COLO668 (cell line): ENCODE results near the gene CPT1C.

ENCODE experiments used
- DNase-seq: peaks from one replicate; lab custom pipeline; 2025; ENCODE audit not compliant: unreplicated experiment; lab: John Stamatoyannopoulos, UW

CPT1C gene

GRCh38 chr19:49690656-49691242 is at the start of gene CPT1C:
Gene CPT1C (plus strand): TSS chr19:49691116. CDS start chr19:49692253, 1,137 bp downstream.
- DNase-seq = peak; percentile 88

GRCh38 chr19:49641688-49642491 is 49.0 kb upstream of the CPT1C start, which contains the start of gene SCAF1:
Gene SCAF1 (plus strand): TSS chr19:49642209. CDS start chr19:49645027, 2,818 bp downstream.
- DNase-seq = peak; percentile 99

- no peak for DNase-seq
These were observed 48.4 kb upstream of the CPT1C start for GRCh38 chr19:49642492-49643035.

- DNase-seq = no peak
These were observed 47.5 kb upstream of the CPT1C start for GRCh38 chr19:49643466-49643865.

GRCh38 chr19:49645592-49645991 is 45.3 kb upstream of the CPT1C start:
- no peak for DNase-seq

- DNase-seq = no peak
These were observed 44.9 kb upstream of the CPT1C start for GRCh38 chr19:49645995-49646394.

- no peak for DNase-seq
These were observed 44.3 kb upstream of the CPT1C start for GRCh38 chr19:49646586-49646985.

- DNase-seq = no peak
These were observed 39.7 kb upstream of the CPT1C start for GRCh38 chr19:49651029-49651819.

- DNase-seq = no peak
These were observed 38.9 kb upstream of the CPT1C start for GRCh38 chr19:49651820-49652550.

- DNase-seq = no peak
These were observed 38.1 kb upstream of the CPT1C start for GRCh38 chr19:49652551-49653465.

- DNase-seq = no peak
These were observed 37.5 kb upstream of the CPT1C start for GRCh38 chr19:49653466-49653806.

GRCh38 chr19:49654581-49654980 is 36.3 kb upstream of the CPT1C start:
- DNase-seq = no peak

GRCh38 chr19:49655570-49656455 is 35.1 kb upstream of the CPT1C start:
- no peak for DNase-seq

- no peak for DNase-seq
These were observed 34.3 kb upstream of the CPT1C start for GRCh38 chr19:49656456-49657109.

- DNase-seq = no peak
These were observed 33.3 kb upstream of the CPT1C start for GRCh38 chr19:49657493-49658138.

- DNase-seq = no peak
These were observed 32.8 kb upstream of the CPT1C start for GRCh38 chr19:49658139-49658517.

GRCh38 chr19:49658566-49659442 is 32.1 kb upstream of the CPT1C start:
- DNase-seq = no peak
